ENCODE measurements around the gene TTC1. TPM values are rescaled to one million over a fixed set of nuclear protein-coding genes. Genes with fewer than 3 reads are reported as not detected.

Gene TTC1, protein sequence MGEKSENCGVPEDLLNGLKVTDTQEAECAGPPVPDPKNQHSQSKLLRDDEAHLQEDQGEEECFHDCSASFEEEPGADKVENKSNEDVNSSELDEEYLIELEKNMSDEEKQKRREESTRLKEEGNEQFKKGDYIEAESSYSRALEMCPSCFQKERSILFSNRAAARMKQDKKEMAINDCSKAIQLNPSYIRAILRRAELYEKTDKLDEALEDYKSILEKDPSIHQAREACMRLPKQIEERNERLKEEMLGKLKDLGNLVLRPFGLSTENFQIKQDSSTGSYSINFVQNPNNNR
- 10 to 100 TPM; 39.3 to 62.9 (median 58.9) TPM for total RNA-seq

GRCh38 chr5:160008877-160009590 lies at the start of gene TTC1:
Gene TTC1 (plus strand): TSS chr5:160009139. CDS start chr5:160010529, 1,390 bp downstream.
- H3K27ac ChIP-seq, result peak within 1 kb of the TSS; percentile 85 to 95 (median 90)
- H3K4me1 ChIP-seq, result peaks cover 0 to 32% (median 15%) of the 10 kb centered on the region in 3 donors
- no peaks in the 10 kb centered on the region for H3K27me3 ChIP-seq
- peak within 1 kb of the TSS; percentile 74 to 99 for H3K4me3 ChIP-seq
- 0% methylated on average over 22 to 31 of the region's 31 CpGs for WGBS, 2 donors (ENCODE audit: low coverage in 1 of 2)
- TF ChIP-seq POLR2A (IDR thresholded peaks at IDR 0.05), result peak; percentile 73 to 77
- TF ChIP-seq EP300 (IDR thresholded peaks at IDR 0.05), result no peak
- TF ChIP-seq, protein P1, sequence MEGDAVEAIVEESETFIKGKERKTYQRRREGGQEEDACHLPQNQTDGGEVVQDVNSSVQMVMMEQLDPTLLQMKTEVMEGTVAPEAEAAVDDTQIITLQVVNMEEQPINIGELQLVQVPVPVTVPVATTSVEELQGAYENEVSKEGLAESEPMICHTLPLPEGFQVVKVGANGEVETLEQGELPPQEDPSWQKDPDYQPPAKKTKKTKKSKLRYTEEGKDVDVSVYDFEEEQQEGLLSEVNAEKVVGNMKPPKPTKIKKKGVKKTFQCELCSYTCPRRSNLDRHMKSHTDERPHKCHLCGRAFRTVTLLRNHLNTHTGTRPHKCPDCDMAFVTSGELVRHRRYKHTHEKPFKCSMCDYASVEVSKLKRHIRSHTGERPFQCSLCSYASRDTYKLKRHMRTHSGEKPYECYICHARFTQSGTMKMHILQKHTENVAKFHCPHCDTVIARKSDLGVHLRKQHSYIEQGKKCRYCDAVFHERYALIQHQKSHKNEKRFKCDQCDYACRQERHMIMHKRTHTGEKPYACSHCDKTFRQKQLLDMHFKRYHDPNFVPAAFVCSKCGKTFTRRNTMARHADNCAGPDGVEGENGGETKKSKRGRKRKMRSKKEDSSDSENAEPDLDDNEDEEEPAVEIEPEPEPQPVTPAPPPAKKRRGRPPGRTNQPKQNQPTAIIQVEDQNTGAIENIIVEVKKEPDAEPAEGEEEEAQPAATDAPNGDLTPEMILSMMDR (IDR thresholded peaks at IDR 0.05), result no peak
- TF ChIP-seq POLR2AphosphoS5 (IDR thresholded peaks at IDR 0.05), result peak; percentile 96
- ATAC-seq, result peak; percentile 99
- H3K9me3 ChIP-seq, result no peaks in the 10 kb centered on the region
- H3K36me3 ChIP-seq, result peaks cover 0 to 37% of the 10 kb centered on the region in 2 donors

DNA sequence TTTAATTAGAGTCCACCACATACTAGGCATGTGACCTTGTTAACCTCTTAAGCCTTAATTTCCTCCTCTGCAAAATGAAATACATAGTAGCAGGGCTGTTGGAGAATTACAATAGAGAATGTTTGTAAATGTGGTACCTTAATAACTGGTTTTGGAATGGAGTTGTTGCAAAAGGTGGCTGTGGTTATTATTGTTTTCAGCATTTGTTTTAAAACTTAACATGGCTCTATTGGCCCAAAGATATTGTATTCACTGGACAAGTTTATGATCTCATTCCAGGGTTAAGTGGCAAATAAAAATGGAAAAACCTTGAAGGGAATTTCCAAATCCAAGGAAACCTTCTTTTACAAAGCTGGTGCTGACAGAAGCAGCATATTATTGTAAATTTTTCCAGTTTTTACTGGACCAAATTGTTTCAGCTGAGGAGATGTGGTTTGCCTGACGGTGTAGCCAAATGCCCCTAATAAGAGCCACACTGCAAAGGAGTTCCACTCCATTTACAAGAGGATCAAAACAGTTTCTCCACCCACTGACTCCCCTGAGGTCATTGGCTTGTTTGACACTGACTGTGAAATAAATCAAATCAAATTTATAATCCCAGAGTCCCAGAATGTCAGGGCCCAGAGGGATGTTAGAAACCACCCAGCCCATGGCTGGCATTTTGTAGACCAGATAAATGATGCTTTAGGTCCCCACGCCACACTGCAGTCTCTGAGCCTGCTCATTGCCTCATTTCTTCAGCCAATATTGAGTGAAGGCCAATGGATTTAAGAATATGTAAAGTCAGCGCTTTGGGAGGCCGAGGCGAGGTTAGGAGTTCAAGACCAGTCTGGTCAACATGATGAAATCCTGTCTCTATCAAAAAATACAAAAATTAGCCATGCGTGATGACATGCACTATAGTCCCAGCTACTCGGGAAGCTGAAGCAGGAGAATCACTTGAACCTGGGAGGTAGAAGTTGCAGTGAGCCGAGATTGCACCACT lies 47.5 kb upstream of the TTC1 start:
- H3K4me3 ChIP-seq, result no peak overlapping the region
- no peak overlapping the region for H3K27ac ChIP-seq
- no peak for ATAC-seq
- TF ChIP-seq POLR2A (IDR thresholded peaks at IDR 0.05), result no peak
- no peak for TF ChIP-seq POLR2AphosphoS5 (IDR thresholded peaks at IDR 0.05)
- TF ChIP-seq, protein P1 (IDR thresholded peaks at IDR 0.05), result no peak
- TF ChIP-seq EP300 (IDR thresholded peaks at IDR 0.05), result no peak
- WGBS, 2 donors (ENCODE audit: low coverage in 1 of 2), result 85% methylated on average over 8 of the region's 8 CpGs
- peaks cover 21% of the 10 kb centered on the region for H3K27me3 ChIP-seq
- no peaks in the 10 kb centered on the region for H3K36me3 ChIP-seq
- no peaks in the 10 kb centered on the region for H3K9me3 ChIP-seq
- no peaks in the 10 kb centered on the region for H3K4me1 ChIP-seq

GRCh38 chr5:159962214-159962613 lies 46.7 kb upstream of the TTC1 start:
- Histone ChIP-seq H3K27ac (no peak overlapping the region), H3K36me3 (no peaks in the 10 kb centered on the region), H3K9me3 (no peaks in the 10 kb centered on the region), H3K27me3 (peaks cover 26% of the 10 kb centered on the region), H3K4me3 (no peak overlapping the region), H3K4me1 (no peaks in the 10 kb centered on the region)
- ATAC-seq, result no peak
- TF ChIP-seq POLR2A (IDR thresholded peaks at IDR 0.05), result no peak
- WGBS, 2 donors (ENCODE audit: low coverage in 1 of 2), result 83 to 85% methylated on average over 4 of the region's 4 CpGs

- ATAC-seq, result no peak
- Histone ChIP-seq H3K27ac (no peak overlapping the region), H3K4me3 (no peak overlapping the region), H3K36me3 (no peaks in the 10 kb centered on the region), H3K9me3 (no peaks in the 10 kb centered on the region), H3K27me3 (peaks cover 43% of the 10 kb centered on the region), H3K4me1 (no peaks in the 10 kb centered on the region)
- no peak for TF ChIP-seq POLR2A (IDR thresholded peaks at IDR 0.05)
- TF ChIP-seq, protein P1 (IDR thresholded peaks at IDR 0.05), result no peak
- TF ChIP-seq EP300 (IDR thresholded peaks at IDR 0.05), result no peak
- no peak for TF ChIP-seq POLR2AphosphoS5 (IDR thresholded peaks at IDR 0.05)
- 72 to 80% methylated on average over 1 to 6 of the region's 6 CpGs for WGBS, 2 donors (ENCODE audit: low coverage in 1 of 2)
Observed at GRCh38 chr5:159963935-159964334, 45.0 kb upstream of the TTC1 start.

Measured in gastroesophageal sphincter (tissue), 4 donors.